Measurements from ENCODE around the gene ITGAV. TPM values are rescaled to one million over a fixed set of nuclear protein-coding genes. Genes with fewer than 3 reads are reported as not detected.

ITGAV gene
- polyA plus RNA-seq, 1 experiment = 129 TPM

DNA sequence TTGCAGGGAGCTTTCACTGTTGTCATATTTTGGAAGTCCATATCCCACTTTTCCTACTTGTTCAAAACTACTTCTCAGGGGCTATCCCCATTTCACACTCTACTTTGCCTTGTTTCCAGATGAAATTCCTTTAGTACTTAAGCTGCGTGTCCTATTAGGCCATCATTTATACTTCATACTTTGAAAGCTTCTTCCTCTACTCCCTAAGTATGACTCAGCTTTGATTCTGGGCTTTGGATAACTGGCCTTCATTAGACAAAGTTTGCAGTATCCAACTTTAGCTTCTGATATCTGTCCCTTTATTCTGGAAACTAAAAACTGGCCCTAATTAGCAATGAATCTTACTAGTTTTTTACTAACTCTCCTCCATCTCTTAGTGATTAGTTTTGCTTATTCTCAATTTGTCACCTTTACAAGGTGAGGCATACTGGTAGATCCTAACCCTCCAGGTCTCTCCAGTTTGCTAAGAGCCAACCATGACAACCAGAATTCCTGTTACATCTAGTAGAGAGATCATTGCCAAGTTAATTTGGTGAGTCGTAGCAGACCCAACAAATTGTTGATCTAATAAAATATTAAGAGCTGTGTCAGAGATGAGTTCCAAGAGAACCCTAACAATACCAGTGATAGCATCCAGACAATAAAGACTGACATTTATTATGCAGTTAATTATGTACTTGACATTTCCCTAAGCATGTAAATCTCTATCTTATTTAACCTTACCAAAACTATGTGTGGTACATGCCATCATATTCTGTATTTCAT lies 31.2 kb upstream of the ITGAV start:
- POLR2A ChIA-PET = no interaction called here
- TF ChIP-seq, protein P1, sequence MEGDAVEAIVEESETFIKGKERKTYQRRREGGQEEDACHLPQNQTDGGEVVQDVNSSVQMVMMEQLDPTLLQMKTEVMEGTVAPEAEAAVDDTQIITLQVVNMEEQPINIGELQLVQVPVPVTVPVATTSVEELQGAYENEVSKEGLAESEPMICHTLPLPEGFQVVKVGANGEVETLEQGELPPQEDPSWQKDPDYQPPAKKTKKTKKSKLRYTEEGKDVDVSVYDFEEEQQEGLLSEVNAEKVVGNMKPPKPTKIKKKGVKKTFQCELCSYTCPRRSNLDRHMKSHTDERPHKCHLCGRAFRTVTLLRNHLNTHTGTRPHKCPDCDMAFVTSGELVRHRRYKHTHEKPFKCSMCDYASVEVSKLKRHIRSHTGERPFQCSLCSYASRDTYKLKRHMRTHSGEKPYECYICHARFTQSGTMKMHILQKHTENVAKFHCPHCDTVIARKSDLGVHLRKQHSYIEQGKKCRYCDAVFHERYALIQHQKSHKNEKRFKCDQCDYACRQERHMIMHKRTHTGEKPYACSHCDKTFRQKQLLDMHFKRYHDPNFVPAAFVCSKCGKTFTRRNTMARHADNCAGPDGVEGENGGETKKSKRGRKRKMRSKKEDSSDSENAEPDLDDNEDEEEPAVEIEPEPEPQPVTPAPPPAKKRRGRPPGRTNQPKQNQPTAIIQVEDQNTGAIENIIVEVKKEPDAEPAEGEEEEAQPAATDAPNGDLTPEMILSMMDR (IDR thresholded peaks at IDR 0.05; ENCODE audit: low read depth, low read length) = no peak
- CTCF ChIA-PET = no interaction called here
- Histone ChIP-seq H3K27ac (ENCODE audit: low read depth, low read length) (no peak overlapping the region), H3K27me3 (ENCODE audit: control insufficient read depth, insufficient read depth, low read length) (no peaks in the 10 kb centered on the region), H3K9me3 (ENCODE audit: control insufficient read depth, insufficient read depth, low read length) (no peaks in the 10 kb centered on the region), H3K4me3 (ENCODE audit: low read depth, low read length) (no peak overlapping the region)
- DNase-seq (ENCODE audit: low read depth, low spot score) = no peak

DNA sequence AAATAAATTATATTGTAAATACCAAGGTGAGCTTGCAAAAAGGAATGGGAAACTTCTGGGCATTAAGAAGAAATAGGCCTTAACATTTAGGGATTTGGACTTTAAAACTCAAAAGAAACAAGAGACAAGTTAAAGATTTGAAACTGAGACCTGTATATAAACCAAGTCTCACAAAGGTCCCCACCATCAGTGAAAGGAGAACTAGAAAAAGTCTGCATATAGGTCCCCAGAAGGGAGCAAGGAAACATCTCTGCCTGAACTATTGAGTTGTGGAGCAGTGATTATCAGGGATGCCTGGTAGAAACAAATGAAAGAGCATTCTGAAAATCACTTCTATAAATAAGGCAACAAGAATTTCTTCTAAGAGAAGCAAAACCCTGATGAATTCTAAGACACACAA lies 30.5 kb upstream of the ITGAV start:
- no peak overlapping the region for H3K4me3 ChIP-seq (ENCODE audit: low read depth, low read length)
- TF ChIP-seq, protein P1 (IDR thresholded peaks at IDR 0.05; ENCODE audit: low read depth, low read length) = no peak
- POLR2A ChIA-PET = no interaction called here
- no peaks in the 10 kb centered on the region for H3K9me3 ChIP-seq (ENCODE audit: control insufficient read depth, insufficient read depth, low read length)
- DNase-seq (ENCODE audit: low read depth, low spot score) = no peak
- no peak overlapping the region for H3K27ac ChIP-seq (ENCODE audit: low read depth, low read length)
- CTCF ChIA-PET = no interaction called here
- H3K27me3 ChIP-seq (ENCODE audit: control insufficient read depth, insufficient read depth, low read length) = no peaks in the 10 kb centered on the region

DNA sequence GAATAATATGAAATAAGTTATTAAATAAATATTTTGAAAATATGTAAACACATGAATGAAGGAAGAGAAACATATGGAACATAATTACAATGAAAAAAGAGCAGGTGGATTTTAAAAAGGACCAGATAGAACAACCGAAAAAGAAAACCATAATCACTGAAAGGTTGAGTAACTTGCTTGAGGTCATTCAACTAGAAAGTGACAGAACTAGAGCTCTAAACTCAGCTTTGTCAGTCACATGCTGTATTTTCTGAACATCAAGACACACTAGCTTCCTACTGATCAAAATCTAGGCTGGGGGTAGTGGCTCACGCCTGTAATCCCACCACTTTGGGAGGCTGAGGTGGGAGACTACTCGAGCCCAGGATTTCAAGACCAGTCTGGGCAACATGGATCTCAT lies 30.0 kb upstream of the ITGAV start:
- POLR2A ChIA-PET = no interaction called here
- Histone ChIP-seq H3K27ac (ENCODE audit: low read depth, low read length) (no peak overlapping the region), H3K27me3 (ENCODE audit: control insufficient read depth, insufficient read depth, low read length) (no peaks in the 10 kb centered on the region), H3K9me3 (ENCODE audit: control insufficient read depth, insufficient read depth, low read length) (no peaks in the 10 kb centered on the region), H3K4me3 (ENCODE audit: low read depth, low read length) (no peak overlapping the region)
- TF ChIP-seq, protein P1 (IDR thresholded peaks at IDR 0.05; ENCODE audit: low read depth, low read length) = no peak
- no peak for DNase-seq (ENCODE audit: low read depth, low spot score)
- CTCF ChIA-PET = no interaction called here

DNA sequence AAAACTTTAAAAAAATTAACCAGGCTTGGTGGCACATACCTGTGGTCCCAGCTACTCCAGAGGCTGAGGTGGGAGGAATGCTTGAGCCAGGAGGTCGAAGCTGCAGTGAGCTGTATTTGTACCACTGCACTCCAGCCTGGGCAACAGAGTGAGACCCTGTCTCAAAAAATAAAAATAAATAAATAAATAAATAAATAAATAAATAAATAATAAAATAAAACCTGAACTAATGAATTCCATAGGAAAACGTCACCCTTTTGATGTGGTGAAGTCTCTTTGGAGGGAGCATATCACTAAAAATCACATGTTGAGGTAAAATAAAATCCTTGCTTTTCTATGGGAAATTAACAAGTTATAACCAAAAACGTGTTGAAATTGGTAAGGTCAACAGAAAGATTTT lies 29.6 kb upstream of the ITGAV start:
- H3K4me3 ChIP-seq (ENCODE audit: low read depth, low read length) = no peak overlapping the region
- no peaks in the 10 kb centered on the region for H3K9me3 ChIP-seq (ENCODE audit: control insufficient read depth, insufficient read depth, low read length)
- ChIA-PET POLR2A (no interaction called here), CTCF (no interaction called here)
- H3K27ac ChIP-seq (ENCODE audit: low read depth, low read length) = no peak overlapping the region
- DNase-seq (ENCODE audit: low read depth, low spot score) = no peak
- TF ChIP-seq, protein P1 (IDR thresholded peaks at IDR 0.05; ENCODE audit: low read depth, low read length) = no peak
- H3K27me3 ChIP-seq (ENCODE audit: control insufficient read depth, insufficient read depth, low read length) = no peaks in the 10 kb centered on the region

DNA sequence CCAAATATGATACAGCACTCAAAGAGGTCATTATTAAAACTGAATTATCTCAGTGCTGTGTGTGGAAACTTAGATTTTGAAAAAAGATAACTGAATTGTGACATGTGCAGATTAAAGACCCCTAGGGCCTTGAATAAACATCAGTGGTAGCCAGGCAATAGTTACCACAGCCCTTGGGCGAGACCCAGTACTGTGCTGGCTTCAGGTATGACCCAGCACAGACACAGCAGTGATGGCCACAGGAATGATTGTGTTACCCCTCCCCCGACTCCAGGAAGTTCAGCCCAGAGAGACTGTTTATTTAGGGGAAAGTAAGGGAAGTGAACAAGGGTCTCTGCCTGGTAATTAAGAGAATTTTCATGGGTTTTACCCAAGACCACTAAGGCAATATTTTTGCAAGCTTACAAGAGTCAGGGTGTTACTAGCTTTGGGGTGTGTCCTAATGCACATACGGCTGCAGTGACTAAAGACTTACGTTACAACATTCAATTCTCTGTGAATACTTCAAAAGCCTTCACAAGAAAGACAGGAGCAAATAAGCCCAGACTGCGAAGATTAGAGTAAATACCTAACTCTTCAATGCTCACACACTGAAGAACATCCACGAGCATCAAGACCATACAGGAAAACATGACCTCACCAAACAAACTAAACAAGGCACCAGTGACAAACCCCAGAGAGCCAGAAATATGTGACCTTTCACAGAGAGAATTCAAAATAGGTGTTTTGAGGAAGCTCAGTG lies 28.2 kb upstream of the ITGAV start:
- TF ChIP-seq, protein P1 (IDR thresholded peaks at IDR 0.05; ENCODE audit: low read depth, low read length) = no peak
- no peaks in the 10 kb centered on the region for H3K27me3 ChIP-seq (ENCODE audit: control insufficient read depth, insufficient read depth, low read length)
- POLR2A ChIA-PET = no interaction called here
- CTCF ChIA-PET = no interaction called here
- no peak for DNase-seq (ENCODE audit: low read depth, low spot score)
- no peaks in the 10 kb centered on the region for H3K9me3 ChIP-seq (ENCODE audit: control insufficient read depth, insufficient read depth, low read length)
- H3K27ac ChIP-seq (ENCODE audit: low read depth, low read length) = no peak overlapping the region
- H3K4me3 ChIP-seq (ENCODE audit: low read depth, low read length) = no peak overlapping the region
